HL-60 (cell line): Measurements from ENCODE around the gene RAB34.

Experiments
- GABPA ChIP-seq: IDR thresholded peaks from 2 replicates; pipeline ENCODE4 v1.6.1; 2012; ENCODE audit warnings: low read depth
- POLR2AphosphoS5 ChIP-seq: IDR thresholded peaks from 2 replicates; pipeline ENCODE4 v1.6.1; 2012; ENCODE audit warnings: low read depth
- TF ChIP-seq, protein P1 (sequence below): IDR thresholded peaks from one replicate; pipeline ENCODE4 v1.5.1; 2011; ENCODE audit warnings: low read length, control low read depth, inconsistent platforms; ENCODE audit not compliant: insufficient read depth
- TF ChIP-seq, protein P2 (sequence below): IDR thresholded peaks from 2 replicates; pipeline ENCODE4 v1.6.1; 2012; ENCODE audit warnings: low read depth; ENCODE audit not compliant: insufficient replicate concordance

DNA sequence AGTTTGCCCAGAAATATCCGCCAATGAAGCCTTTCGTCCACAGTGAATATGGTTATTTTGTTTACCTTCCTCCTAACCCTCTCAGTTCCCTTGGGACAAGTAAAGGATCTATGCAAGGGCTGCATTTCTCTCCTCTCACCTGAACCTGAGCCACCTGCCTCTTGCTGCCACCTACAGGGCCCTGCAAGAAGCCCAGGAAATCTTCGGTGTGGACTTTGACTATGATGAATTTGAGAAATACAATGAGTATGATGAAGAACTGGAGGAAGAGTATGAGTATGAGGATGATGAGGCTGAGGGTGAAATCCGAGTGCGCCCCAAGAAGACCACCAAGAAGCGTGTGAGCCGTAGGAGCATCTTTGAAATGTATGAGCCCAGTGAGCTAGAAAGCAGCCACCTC lies 41.7 kb downstream of the RAB34 start:
- TF ChIP-seq, protein P1, sequence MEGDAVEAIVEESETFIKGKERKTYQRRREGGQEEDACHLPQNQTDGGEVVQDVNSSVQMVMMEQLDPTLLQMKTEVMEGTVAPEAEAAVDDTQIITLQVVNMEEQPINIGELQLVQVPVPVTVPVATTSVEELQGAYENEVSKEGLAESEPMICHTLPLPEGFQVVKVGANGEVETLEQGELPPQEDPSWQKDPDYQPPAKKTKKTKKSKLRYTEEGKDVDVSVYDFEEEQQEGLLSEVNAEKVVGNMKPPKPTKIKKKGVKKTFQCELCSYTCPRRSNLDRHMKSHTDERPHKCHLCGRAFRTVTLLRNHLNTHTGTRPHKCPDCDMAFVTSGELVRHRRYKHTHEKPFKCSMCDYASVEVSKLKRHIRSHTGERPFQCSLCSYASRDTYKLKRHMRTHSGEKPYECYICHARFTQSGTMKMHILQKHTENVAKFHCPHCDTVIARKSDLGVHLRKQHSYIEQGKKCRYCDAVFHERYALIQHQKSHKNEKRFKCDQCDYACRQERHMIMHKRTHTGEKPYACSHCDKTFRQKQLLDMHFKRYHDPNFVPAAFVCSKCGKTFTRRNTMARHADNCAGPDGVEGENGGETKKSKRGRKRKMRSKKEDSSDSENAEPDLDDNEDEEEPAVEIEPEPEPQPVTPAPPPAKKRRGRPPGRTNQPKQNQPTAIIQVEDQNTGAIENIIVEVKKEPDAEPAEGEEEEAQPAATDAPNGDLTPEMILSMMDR = no peak
- TF ChIP-seq GABPA = no peak
- no peak for TF ChIP-seq POLR2AphosphoS5
- TF ChIP-seq, protein P2, sequence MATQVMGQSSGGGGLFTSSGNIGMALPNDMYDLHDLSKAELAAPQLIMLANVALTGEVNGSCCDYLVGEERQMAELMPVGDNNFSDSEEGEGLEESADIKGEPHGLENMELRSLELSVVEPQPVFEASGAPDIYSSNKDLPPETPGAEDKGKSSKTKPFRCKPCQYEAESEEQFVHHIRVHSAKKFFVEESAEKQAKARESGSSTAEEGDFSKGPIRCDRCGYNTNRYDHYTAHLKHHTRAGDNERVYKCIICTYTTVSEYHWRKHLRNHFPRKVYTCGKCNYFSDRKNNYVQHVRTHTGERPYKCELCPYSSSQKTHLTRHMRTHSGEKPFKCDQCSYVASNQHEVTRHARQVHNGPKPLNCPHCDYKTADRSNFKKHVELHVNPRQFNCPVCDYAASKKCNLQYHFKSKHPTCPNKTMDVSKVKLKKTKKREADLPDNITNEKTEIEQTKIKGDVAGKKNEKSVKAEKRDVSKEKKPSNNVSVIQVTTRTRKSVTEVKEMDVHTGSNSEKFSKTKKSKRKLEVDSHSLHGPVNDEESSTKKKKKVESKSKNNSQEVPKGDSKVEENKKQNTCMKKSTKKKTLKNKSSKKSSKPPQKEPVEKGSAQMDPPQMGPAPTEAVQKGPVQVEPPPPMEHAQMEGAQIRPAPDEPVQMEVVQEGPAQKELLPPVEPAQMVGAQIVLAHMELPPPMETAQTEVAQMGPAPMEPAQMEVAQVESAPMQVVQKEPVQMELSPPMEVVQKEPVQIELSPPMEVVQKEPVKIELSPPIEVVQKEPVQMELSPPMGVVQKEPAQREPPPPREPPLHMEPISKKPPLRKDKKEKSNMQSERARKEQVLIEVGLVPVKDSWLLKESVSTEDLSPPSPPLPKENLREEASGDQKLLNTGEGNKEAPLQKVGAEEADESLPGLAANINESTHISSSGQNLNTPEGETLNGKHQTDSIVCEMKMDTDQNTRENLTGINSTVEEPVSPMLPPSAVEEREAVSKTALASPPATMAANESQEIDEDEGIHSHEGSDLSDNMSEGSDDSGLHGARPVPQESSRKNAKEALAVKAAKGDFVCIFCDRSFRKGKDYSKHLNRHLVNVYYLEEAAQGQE = no peak
